Progenitor cell of endocrine pancreas (in vitro differentiated cells): ENCODE measurements around the gene C2orf81. TPM values are rescaled to one million over a fixed set of nuclear protein-coding genes. Genes with fewer than 3 reads are reported as not detected.
A peak's percentile ranks its signal among the peaks of the same experiment; 100 is the strongest.
"Not testable (repeated sequence)": the region's sequence is repeated elsewhere in the genome, so short reads cannot be mapped to it uniquely, and the experiment has no call there.

Experiments used
- DNase-seq: peaks from one replicate; pipeline ENCODE4 v3.0.0; 2021; ENCODE audit warnings: low spot score; ENCODE audit not compliant: unreplicated experiment
- H3K27ac Mint-ChIP-seq: 2 replicates; pipeline ENCODE4 v1.8.0; 2021; ENCODE audit warnings: mild to moderate bottlenecking, moderate library complexity, mixed read lengths
- H3K27me3 Mint-ChIP-seq: 2 replicates; pipeline ENCODE4 v1.8.0; 2021; ENCODE audit warnings: mixed read lengths
- H3K36me3 Mint-ChIP-seq: 2 replicates; pipeline ENCODE4 v1.8.0; 2022; ENCODE audit warnings: mixed read lengths; ENCODE audit not compliant: insufficient read depth
- H3K4me1 Mint-ChIP-seq: 2 replicates; pipeline ENCODE4 v1.8.0; 2021; ENCODE audit warnings: low read depth, mixed read lengths
- H3K4me3 Mint-ChIP-seq: 2 replicates; pipeline ENCODE4 v1.8.0; 2021; ENCODE audit warnings: low read depth, mild to moderate bottlenecking, moderate library complexity, mixed read lengths
- H3K9me3 Mint-ChIP-seq: 2 replicates; pipeline ENCODE4 v1.8.0; 2021; ENCODE audit warnings: low read depth, mixed read lengths
- total RNA-seq: library from RNA; stranded (reverse); gene quantifications from 2 replicates; pipeline ENCODE4 v1.2.1, GENCODE V29; 2021
- TF ChIP-seq, protein P1 (sequence below): fragments of 200-600 bp; sonication (generic); IDR thresholded peaks from one replicate; pipeline ENCODE4 v1.5.0; 2021; ENCODE audit warnings: antibody characterized with exemption, mild to moderate bottlenecking; ENCODE audit not compliant: unreplicated experiment

C2orf81 gene
- total RNA-seq, 1 donor from 2014 or later, result 13.4 TPM

DNA sequence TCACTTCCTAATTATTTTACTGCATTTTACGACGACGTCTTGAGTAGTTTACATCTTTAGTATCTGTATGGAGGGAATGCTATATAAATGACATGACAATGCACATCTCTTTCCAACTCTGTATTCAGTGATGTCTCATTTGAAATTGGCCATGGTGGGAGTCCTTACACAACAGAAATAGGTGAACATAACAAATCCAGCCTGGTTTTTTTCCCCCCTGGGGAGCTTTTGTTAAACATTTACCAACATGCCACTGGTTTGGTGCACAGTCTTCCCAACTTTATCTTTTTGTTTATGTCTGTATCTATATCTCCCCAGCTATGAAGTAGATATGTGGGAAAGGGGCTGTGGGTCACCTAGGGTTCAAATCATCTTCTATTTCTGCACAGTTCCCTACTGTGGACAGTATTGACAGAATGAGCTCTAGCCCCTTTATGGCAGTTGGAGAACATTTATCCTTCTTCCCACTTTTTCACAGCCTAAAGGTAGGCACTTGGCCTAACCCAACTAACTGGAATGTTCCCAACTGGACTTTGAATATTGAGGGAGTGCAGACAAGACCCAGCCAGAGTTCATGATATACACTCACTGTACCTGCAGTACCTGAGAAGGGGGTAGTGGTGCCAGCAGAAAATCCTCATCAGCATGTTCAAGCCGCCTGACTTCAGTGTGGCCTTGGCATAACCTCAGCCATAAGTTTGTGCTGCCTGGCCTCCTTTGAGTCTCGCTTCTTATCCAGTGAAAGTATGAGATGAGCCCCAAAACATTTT, 26.0 kb upstream of the C2orf81 start:
- no peak for DNase-seq
- no peaks in the 10 kb centered on the region for H3K36me3 Mint-ChIP-seq
- no peak overlapping the region for H3K27ac Mint-ChIP-seq
- H3K4me3 Mint-ChIP-seq, result no peak overlapping the region
- TF ChIP-seq, protein P1, sequence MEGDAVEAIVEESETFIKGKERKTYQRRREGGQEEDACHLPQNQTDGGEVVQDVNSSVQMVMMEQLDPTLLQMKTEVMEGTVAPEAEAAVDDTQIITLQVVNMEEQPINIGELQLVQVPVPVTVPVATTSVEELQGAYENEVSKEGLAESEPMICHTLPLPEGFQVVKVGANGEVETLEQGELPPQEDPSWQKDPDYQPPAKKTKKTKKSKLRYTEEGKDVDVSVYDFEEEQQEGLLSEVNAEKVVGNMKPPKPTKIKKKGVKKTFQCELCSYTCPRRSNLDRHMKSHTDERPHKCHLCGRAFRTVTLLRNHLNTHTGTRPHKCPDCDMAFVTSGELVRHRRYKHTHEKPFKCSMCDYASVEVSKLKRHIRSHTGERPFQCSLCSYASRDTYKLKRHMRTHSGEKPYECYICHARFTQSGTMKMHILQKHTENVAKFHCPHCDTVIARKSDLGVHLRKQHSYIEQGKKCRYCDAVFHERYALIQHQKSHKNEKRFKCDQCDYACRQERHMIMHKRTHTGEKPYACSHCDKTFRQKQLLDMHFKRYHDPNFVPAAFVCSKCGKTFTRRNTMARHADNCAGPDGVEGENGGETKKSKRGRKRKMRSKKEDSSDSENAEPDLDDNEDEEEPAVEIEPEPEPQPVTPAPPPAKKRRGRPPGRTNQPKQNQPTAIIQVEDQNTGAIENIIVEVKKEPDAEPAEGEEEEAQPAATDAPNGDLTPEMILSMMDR, result no peak
- no peaks in the 10 kb centered on the region for H3K9me3 Mint-ChIP-seq
- peaks cover 8% of the 10 kb centered on the region for H3K4me1 Mint-ChIP-seq
- H3K27me3 Mint-ChIP-seq, result peaks cover 3% of the 10 kb centered on the region

DNA sequence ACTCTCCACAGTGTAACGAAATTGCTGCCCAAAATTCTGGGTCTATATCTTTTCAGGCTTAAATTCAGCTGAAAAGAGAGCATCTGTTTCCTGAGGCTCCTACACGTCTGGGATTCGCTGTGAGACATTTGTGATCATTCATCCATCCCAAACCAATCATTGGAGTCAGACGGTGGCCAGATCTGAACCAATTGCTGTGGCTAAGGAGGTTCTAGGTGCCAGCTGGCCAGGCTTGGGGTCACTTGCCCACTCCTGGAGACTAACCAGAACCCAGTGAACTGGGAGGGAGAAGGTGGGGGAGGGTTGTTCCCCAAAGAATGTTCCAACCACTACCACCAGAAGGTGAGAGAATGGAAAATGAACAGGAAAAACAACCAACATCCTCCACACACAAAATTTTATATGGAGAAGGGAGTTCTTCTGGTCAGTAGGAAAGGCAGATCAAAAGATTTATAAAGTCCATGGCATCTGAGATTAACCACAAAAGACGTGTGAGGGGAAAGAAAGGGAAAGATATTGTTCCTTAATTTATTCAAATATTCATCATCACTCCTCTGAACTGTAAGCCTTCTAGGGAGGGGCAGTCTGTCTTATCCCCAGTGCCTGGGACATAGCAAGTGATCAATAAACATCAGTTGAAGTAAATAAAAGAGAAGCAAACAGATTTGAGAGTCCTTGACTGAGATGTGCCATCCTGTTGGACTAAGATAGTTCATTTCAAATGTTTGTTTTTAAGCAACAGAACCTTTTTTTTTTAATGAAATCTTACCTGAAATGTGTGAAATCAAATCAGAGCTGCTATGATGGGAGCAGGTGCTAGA, 23.3 kb upstream of the C2orf81 start:
- no peak for DNase-seq
- TF ChIP-seq, protein P1, result no peak
- Mint-ChIP-seq H3K4me1 (peaks cover 17% of the 10 kb centered on the region), H3K4me3 (no peak overlapping the region), H3K36me3 (no peaks in the 10 kb centered on the region), H3K27me3 (peaks cover 3% of the 10 kb centered on the region), H3K27ac (no peak overlapping the region), H3K9me3 (no peaks in the 10 kb centered on the region)

DNA sequence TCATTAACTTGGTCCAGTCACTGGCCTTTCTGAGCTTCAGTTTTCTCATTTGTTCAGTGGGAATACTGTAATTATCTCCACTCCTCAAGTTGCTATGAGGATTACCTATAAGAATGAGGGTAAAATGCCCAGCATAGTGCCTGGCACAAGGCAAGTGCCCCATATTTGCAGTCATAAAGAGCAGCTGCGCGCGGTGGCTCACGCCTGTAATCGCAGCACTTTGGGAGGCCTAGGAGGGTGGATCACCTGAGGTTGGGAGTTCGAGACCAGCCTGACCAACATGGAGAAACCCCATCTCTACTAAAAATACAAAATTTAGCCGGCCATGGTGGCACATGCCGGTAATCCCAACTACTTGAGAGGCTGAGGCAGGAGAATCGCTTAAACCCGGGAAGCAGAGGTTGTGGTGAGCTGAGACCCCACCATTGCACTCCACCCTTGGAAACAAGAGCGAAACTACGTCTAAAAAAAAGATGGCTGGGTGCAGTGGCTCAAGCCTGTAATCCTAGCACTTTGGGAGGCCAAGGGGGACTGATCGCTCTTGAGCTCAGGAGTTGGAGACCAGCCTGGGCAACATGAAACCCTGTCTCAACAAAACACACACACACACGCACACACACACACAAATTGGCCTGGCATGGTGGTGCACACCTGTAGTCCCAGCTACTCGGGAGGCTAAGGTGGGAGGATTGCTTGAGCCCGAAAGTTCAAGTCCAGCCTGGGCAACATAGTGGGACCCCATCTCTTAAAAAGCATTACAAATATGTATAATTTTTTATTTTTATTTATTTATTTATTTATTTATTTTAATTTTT, 21.3 kb upstream of the C2orf81 start:
- not testable (repeated sequence) for H3K27me3 Mint-ChIP-seq, DNase-seq, H3K9me3 Mint-ChIP-seq, H3K36me3 Mint-ChIP-seq
- Mint-ChIP-seq H3K27ac (peak overlapping the region; percentile 100), H3K4me1 (peaks cover 33% of the 10 kb centered on the region), H3K4me3 (peak overlapping the region; percentile 96)

- H3K27ac Mint-ChIP-seq, result peak within 1 kb of the TSS; percentile 100
- no peaks in the 10 kb centered on the region for H3K9me3 Mint-ChIP-seq
- DNase-seq, result peak; percentile 48
- peaks cover 27% of the 10 kb centered on the region for H3K4me1 Mint-ChIP-seq
- TF ChIP-seq, protein P1, result no peak
- H3K27me3 Mint-ChIP-seq, result peaks cover 3% of the 10 kb centered on the region
- H3K36me3 Mint-ChIP-seq, result peaks cover 5% of the 10 kb centered on the region
- peak within 1 kb of the TSS; percentile 96 for H3K4me3 Mint-ChIP-seq
These were observed 20.5 kb upstream of the C2orf81 start, which contains the start of gene RTKN for GRCh38 chr2:74441690-74442482. Gene RTKN (minus strand): TSS chr2:74441937. CDS start chr2:74441816, 121 bp downstream.

DNA sequence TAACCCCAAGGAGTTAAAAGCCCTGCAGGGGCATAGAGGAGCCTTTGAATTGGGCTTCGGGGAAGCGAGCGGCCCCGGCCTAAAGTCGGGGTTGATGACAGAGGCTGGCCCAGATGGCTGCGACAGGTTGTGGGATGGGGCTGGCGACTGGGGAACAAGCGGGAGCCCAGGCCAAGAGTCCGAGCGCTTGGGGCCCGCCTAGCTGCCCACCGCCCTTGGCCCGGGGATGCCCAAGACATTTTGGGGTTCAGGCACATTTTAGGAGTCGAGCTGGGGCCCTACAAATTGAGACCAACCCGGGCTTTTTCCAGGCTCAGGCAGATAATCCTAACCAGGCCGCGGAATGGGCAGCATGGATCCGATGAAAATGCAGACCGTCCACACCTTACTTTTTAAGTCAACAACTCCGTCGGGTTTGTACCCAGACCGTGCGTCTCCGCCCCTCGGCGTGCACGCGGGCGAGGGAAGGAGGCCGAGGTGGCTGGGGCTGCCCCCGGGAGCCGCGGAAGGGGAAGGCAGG, 19.8 kb upstream of the C2orf81 start:
- DNase-seq, result no peak
- peaks cover 3% of the 10 kb centered on the region for H3K27me3 Mint-ChIP-seq
- peaks cover 5% of the 10 kb centered on the region for H3K36me3 Mint-ChIP-seq
- H3K4me3 Mint-ChIP-seq, result peak overlapping the region; percentile 96
- TF ChIP-seq, protein P1, result no peak
- H3K9me3 Mint-ChIP-seq, result no peaks in the 10 kb centered on the region
- peak overlapping the region; percentile 100 for H3K27ac Mint-ChIP-seq
- H3K4me1 Mint-ChIP-seq, result peaks cover 27% of the 10 kb centered on the region
